Measurements from ENCODE around the gene ZGPAT.

- no peak for TF ChIP-seq EZH2 (IDR thresholded peaks at IDR 0.05; ENCODE audit: borderline replicate concordance, low read depth, low read length, severe bottlenecking)
- no peak for TF ChIP-seq MAX (IDR thresholded peaks at IDR 0.05; ENCODE audit: insufficient read depth, insufficient read length)
- TF ChIP-seq CTCF (IDR thresholded peaks at IDR 0.05; ENCODE audit: extremely low read depth in 1 of 2, insufficient read depth in 1 of 2, low read depth in 1 of 2, low read length in 2 of 2): no peak
- no peak for TF ChIP-seq POLR2AphosphoS5 (IDR thresholded peaks at IDR 0.05; ENCODE audit: insufficient read depth, low read depth, low read length)
- TF ChIP-seq MYC (IDR thresholded peaks at IDR 0.05; ENCODE audit: low read depth, low read length): no peak
- TF ChIP-seq POLR2A (IDR thresholded peaks at IDR 0.05; ENCODE audit: low read depth, low read length): no peak
- TF ChIP-seq GATA2 (IDR thresholded peaks at IDR 0.05; ENCODE audit: insufficient read depth, insufficient read length, low read depth, low read length): no peak
- no peak for TF ChIP-seq JUN (IDR thresholded peaks at IDR 0.05; ENCODE audit: borderline replicate concordance, insufficient read depth, insufficient read length, low read depth)
Measured at GRCh38 chr20:63781181-63781580, 73.3 kb downstream of the ZGPAT start.
